ENCODE data around the gene WDR35.
"Not testable (repeated sequence)": the region's sequence is repeated elsewhere in the genome, so short reads cannot be mapped to it uniquely, and the experiment has no call there.

WDR35 gene

DNA sequence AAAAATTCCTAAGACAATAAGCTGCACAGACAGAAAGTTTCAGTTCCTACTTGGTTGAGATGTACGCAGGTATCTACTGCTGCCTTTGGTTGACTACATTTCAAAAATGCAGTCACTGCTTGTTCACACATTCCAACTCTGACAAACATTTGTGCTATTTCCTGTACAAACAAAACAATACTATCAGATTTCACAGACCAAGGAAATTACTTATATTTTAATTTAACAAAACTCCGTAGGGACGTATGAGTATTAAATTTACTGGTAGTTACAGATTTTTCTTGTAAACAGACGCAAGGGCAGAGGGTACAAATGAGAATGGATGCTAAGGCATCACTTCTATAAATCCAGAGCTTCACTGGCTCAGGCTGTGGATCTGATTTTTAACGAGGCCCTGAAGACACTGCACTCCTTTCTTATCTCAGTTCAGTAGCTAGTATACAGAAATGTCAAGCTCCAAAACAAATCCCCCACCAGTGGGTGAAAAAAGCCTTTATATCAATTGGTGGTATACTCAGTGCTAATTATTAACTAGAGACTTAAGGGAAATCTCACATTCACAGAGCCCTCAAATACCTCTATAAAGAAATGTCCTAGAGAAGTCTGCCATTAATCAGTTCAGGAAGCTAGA is 56.4 kb downstream of the WDR35 start:
- DNase-seq: no peak

DNA sequence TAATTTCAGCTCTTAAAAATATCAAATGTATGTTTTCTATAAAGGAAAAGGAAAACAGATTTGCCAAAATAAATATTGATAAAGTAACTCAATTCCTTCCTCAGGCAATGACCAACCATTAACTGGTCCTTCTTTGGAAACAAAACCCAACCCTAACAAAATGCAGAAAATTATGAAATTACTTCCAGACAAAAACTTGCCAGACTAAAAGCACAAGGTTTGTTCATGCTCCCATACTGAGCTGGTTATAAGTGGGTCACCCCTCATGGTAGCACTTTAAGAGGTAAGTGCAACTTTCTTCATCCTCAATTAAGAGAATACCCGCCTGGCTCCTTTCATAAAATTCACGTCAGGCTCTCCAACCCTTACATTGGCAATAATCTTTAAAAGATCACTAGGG is 57.0 kb downstream of the WDR35 start:
- DNase-seq: no peak

DNA sequence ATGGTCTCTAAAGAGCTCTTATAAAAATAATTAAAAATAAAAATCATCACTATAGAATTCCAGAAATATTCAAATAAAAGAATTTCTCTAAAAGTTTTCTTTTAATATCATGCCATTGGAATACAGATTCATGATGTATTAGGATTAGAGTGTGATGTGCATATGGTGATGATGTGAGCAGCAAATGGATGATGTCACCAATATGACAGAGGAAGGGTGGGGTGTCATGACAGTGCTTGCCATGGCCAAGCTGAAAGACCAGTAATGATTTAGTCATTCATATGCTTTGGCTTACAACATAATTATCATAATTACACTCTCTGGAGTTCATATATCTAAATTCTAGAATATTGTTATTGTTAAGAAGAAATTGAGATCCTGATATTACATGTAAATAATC is 60.7 kb downstream of the WDR35 start:
- no peak for DNase-seq

DNA sequence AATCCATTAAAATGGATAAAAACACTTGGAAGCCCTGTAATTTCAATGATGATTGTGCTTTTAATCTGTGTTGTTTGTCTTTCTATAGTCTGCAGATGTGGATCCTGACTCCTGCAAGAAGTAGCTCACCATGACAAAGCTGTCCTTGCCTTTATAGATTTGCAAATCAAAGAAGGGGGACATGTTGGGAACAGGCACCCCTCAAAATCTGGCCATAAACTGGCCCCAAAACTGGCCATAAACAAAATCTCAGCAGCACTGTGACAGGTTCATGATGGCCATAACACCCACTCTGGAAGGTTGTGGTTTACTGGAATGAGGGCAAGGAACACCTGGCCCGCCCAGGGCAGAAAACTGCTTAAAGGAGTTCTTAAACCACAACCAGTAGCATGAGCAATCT is 62.1 kb downstream of the WDR35 start:
- not testable (repeated sequence) for DNase-seq

DNA sequence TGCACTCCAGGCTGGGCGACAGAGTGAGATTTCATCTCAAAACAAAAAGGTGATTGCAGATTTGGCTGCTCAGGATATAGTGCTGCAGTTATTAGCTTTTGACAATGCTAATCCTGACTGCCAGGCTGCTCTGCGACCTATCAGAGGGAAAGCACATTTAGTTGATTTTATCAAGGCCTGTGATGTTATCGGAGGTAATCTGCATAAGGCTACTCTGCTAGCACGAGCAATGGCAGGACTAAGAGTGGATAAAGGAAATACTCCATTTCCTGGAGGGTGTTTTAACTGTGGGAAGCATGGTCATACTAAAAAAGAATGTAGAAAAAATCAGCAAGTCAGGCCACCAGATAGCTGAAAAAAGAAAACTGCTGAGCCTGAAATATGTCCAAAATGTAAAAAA is 65.4 kb downstream of the WDR35 start:
- DNase-seq: not testable (repeated sequence)

DNA sequence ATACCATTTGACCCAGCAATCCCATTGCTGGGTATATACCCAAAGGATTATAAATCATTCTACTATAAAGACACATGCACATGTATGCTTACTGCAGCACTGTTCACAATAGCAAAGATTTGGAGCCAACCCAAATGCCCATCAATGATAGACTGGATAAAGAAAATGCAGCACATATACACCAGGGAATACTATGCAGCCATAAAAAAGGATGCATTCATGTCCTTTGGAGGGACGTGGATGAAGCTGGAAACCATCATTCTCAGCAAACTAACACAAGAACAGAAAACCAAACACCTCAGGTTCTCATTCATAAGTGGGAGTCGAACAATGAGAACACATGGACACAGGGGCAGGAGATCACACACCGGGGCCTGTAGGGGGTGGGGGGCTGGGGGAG is 67.7 kb downstream of the WDR35 start:
- DNase-seq: not testable (repeated sequence)

DNA sequence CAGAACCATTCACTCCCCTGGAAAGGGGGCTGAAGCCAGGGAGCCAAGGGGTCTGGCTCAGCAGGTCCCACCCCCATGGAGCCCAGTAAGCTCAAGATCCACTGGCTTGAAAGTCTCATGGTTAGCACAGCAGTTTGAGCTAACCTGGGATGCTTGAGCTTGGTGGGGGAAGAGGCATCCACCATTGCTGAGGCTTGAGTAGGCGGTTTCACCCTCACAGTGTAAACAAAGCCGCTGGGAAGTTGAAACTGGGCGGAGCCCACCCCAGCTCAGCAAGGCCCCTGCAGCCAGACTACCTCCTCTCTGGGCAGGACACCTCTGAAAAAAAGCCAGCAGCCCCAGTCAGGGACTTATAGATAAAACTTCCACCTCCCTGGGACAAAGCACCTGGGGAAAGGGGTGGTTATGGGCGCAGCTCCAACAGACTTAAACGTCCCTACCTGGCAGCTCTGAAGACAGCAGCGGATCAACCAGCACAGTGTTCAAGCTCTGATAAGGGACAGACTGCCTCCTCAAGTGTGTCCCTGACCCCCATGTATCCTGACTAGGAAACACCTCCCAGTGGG is 73.4 kb downstream of the WDR35 start:
- no peak for DNase-seq

DNA sequence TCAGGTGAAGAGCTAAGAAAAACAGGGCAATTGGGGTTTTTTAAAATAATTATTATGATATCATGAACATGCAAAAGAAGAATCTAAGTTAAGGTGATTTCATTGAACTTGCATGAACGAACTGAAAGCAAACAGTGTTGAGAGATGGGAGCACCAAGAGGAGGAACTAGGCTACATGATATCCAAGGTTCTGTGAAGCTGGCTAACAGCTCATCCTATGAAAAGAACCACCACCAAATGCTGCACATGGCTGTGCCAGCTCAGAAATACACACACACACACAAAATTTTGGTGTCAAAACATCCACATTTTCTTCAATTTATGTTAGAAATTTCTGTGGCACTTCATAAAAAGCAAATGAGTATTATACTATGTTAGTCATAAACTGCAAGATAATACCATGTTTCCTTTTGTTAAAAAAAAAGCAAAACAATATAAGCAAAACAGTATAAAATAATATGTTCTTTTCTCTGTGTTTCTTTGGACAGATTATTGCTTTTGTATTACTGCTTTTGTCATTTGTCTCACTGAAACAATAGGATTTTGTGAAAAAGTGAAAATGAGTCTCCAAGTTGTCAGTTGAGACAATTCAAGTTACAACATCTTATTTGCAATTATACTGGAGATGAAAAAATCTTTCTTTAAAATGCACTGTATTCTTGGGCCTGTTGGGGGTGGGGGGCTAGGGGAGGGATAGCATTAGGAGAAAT is 75.5 kb downstream of the WDR35 start:
- no peak for DNase-seq

DNA sequence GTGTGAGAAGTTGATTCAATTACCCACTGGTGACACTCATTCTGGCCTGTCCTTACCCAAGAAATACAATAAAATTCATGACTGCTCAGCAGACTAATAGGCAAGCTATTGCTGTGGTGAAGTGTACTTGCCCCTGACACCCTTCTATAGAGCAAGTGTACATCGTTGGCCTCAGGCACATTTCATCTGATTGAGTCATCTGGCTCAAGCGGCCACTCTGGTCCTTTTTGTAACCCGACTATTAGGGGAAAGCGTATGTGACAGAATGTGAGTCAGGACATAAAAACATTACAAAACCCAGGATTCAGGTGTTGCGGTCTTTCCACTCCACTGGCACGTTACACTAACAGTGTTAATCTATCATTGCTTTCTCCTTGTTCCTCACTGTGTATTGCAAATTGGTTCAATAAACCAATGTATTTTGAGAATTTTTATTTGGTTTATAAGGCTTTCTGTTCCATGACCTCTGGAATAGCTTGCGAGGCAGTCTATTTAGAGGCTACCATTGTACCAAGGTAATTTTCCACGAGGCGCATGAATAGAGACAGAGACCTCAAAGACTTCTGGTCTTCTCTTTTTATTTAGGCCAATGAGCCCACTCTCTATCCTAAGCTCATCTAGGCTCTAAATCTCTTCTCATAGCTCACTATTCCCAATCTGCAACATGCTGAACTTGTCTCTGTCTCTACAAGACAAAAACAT is 77.9 kb downstream of the WDR35 start:
- no peak for DNase-seq

DNA sequence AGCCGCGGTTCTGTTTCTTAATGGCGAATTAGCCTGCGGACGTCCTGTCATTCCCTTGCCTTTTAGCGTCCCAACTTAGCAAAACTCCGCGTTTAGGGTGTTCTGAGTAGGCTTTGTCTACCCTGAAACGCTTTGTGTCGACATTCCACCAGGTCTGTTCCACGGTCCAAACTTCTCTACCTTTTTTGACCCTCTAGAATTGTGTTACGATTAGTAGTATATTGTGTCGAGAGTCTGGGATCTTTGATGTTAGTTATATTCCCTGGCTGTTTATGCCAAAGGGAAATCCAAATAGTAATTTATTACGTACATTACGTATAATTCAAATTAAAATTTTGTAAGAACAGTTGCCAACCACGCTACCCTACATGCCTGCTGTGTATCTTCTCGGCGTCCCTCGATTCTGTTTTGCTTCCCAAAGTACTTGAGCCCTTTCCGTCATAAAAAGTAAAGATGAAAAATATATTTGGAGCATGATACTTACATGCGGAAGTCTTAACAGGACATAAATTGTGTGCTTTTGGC is 87.6 kb downstream of the WDR35 start:
- DNase-seq: no peak

DNA sequence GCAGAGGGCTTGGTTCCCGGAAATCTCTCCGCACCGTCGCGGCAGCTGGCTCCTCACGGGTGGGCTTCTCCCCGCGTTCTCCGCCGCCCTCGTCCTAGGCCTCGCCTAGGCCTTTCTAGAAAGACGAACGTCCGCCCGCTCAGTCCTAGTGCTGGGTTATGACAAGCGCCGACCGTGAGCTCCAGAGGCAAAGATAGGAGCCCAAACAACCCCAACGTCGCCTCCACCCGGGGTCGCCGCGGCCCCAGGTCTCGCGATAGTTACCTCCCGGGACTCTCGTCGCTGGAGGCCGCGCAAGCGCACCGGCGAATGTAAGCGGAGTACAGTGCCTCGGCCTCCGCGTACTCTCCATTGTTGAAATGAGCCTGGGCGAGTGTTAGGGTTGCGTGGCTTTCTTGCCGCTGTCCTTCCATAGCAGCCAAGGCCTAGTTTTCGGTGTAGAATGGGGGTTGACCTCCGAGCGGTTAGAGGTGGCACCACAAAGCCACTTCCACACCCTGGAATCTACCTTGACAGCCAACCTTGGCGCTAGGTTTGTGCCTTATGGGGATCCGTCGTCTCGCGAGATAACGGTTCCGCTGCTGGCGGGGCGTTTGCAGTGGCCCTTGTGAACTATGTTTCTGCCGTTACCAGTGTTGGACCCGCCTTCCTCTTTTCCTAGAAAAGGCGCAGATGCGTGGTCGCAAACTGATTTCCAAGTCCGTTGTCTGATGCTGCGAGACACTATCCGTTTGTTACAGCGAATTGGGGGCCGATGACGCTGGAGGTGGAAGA is 88.3 kb downstream of the WDR35 start, which contains the start of gene TTC32:
TTC32 (minus strand) TSS at position 542 of the 774 bp plus-strand sequence; CDS start at position 413, 129 bp downstream.
- DNase-seq: peak; percentile 90

DNA sequence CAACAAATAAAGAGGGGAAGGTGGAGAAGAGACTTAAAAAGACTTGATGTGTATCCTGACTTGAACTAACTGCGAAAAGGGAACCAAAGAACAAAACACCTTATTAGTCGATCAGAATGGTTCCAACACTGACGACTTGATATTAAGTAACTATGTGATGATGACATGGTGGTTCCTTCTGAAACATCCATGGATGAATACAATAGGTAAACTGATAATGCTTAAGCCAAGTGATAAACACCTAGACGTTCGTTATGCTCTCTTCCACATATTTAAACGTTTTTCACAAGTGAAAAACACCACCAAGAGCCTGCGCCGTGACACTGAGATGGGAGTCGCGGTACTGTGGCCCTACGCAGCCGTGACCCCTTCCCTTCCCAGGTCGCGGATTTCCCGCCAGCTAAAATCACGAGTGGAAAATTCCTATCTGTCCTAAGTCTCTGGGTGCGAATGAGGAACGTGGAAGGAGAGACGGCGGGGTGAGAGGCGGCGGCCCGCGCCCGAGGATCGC is 88.9 kb downstream of the WDR35 start:
- no peak for DNase-seq

DNA sequence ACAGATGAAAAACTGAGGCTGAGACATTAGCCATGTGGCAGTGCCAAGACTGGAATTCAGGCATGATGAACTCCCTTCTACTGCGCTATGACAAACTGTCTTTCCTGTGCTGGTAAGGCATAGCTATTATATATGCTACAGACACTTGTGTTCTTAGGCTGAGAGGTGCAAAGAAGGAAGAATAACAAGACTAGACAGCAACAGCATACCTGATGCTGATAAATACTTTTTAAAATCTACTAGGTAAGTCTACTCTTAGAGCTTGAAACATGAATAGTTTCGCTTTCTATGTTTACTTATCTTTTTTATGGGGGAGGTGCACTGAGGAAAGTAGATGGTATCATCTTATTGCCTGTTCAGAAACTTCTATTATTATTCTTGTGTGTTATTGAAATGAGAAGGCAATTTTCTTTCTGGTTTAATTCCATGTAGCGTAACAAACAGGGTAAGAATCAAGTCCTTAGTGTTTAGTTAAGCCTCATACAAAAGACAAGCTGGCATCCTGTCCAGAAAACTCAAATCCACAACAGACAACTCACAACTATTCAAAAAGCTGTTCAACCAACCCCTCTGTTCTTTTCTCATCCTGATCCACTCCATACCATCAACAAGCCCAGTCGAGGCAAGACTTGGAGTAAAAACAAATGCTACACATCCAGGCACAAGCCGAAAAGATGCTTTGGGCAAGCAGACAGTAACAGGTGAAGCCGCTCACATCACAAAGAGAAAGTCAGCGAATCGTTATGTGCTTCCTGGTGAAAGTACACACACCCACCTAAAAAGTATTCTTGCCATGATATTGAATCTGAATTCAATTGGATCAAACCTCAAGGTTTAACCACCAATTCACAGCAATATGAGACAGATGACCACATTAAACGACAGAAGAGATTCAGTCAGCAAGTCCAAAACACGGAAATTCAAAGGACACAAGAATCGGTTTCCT is 89.6 kb downstream of the WDR35 start:
- DNase-seq: no peak

DNA sequence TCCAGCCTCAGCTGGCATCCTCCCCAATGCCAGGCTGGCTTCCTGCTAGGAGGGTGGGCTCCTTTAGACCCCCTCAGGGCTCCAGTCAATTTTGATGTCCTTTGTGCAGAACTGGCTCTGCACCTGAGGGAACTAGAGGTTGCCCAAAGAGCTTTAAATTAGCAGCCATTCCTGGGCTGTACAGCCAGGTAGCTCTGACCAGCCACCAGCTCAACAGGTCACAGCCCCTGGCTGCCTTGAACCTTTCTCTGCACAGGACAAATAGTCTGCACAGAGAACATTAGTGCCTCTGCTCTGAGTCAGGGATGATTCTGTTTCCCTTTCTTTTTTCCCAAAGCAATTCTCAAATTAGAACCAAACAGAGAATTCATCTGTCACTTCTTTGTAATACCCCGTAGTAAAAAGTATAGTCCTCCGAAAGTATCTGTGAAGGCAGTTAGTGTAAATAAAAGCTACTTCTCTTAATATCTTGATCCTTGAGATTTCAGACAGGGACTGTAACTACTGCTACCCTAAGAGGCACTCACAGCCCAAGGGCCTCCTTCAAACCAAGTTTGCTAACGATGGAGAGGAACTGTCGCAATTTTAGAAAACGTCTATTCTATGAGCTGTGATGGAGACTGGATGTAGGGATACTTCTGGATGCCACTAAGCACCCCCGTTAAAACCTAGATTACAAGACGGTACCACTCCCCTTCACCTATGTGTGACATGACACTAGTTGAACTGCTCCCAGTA is 91.1 kb downstream of the WDR35 start:
- no peak for DNase-seq

DNA sequence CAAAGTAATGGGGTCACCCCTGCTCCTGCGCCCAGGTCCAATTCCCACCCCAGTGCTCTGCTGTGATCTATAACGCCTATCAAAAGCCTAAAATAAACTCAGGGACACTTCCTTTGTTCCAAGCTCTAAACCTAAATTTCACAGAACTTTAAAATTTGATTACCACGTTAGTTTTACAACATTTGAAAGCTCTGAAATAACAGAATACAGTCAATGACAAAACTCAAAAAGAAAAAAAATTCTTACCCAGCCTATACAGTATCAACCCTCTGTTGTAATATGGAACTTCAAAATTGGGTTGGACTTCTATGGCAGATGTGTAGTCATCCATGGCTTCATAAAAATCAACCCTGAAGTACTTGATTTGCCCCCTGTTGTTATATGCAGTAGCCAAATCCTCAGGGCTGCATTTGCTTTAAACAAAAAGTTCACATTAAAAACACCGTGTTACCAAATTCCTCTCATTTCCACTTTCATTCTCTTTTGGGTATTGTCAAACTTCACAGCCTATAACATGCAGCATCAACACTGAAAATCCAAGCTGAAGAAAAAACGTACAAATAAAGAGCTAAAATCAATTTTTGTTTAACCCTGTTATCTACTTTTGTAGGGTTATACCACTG is 92.2 kb downstream of the WDR35 start:
- DNase-seq: no peak

DNA sequence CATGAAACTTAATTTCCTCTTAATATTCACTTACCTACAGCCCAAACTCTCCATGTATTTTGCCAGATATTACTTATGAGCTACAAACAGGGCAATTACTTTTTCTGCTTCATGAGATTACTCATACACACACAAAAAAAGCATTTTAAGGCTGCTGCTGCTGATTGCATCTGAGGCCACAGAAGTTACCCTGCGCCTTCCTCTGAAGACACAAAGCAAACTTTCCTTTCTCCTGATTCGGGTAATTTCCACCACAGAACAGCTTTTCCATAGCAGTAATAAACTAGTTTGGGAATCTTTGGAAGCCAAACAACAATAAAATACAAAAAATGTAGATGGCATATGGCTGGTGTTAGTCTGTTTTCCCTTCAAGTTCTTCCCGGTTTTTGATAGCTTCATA is 94.4 kb downstream of the WDR35 start:
- no peak for DNase-seq

DNA sequence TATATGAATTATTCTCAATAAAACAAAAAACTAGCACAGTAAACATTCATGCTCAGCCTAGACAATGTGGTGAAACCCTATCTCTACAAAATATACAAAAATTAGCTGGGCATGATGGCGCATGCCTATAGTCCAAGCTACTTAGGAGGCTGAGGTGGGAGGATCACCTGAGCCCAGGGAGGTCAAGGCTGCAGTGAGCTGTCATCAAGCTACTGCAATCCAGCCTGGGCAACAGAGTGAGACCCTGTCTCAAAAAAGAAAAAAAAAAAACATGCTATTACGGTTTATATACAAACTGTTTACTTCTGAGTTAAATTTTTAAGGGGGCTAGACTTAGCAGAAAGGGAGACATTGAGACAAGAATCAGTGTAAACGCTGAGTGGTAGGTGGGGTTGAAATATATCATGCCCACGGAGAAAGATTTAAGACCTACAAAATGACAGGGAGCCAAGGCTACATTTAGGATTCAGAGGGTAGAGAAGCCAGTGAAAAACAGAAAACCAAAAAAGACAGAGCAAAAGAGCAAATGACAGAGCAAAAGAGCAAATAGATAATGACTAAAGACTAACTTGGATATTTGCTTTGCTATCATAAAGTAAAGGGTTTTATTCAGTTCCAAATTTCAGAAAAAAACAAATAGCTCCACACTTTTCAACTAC is 95.6 kb downstream of the WDR35 start:
- no peak for DNase-seq

DNA sequence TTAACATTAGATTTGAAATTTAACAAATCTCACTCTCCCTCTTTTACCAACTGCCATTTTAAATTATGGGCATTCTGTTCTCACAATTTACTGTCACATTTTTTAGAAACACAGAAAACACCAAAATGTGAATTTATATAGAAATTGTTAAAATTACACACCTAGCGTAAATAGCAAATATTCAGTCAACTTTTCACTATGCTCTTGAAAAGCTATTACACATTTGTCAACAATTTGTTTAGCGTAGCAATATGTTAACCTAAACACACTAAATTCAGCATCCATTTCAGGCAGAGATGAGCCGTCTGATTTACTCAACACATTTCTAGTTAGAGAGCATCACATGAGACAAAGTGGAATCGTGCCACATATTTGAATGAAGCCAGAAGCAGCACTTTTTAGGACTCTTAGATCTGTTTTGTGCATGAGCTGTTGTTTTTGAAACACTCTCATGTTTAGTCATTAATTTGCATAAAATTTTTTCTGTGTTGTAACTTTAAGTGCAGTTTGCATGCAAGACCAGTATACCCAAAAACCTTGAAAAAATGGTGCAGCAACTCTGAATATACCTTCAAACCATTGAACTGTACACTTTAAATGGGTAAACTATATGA is 96.3 kb downstream of the WDR35 start:
- no peak for DNase-seq

DNA sequence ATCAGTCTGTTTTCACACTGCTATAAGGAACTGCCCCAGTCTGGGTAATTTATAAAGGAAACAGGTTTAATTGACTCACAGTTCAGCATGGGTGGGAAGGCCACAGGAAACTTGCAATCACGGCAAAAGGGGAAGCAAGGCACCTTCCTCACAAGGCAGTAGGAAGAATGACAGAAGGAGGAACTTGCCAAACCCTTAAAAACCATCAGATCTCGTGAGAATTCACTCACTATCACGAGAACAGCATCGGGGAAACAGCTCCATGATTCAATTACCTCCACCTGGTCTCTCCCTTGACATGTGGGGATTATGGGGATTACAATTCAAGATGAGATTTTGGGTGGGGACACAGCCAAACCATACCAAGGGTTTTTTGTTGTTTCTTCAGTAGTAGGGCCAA is 97.9 kb downstream of the WDR35 start:
- DNase-seq: not testable (repeated sequence)

Data from SHP77 treated with DMSO at 0.1 percent for 48 hours (cell line).